ENCODE results near the gene CYP20A1.
A peak's percentile ranks its signal among the peaks of the same experiment; 100 is the strongest.
"Not testable (repeated sequence)": the region's sequence is repeated elsewhere in the genome, so short reads cannot be mapped to it uniquely, and the experiment has no call there.

Gene CYP20A1

GRCh38 chr2:203238704-203239526, at the start of gene CYP20A1:
CYP20A1 (plus strand) TSS chr2:203239018; CDS start chr2:203239063, 45 bp downstream.
- in situ Hi-C loops (cut with HindIII; ENCODE audit: low sequenced_read_pairs): no loop called here
- DNase-seq (ENCODE audit: low read depth, low spot score): peak; percentile 98
- H3K4me3 ChIP-seq (ENCODE audit: low read depth, low read length): peak within 1 kb of the TSS; percentile 82
- TF ChIP-seq CTCF (IDR thresholded peaks at IDR 0.05; ENCODE audit: low read depth, low read length): peak; percentile 48

GRCh38 chr2:203190547-203190946, 48.3 kb upstream of the CYP20A1 start:
- H3K4me3 ChIP-seq (ENCODE audit: low read depth, low read length); DNase-seq (ENCODE audit: low read depth, low spot score); in situ Hi-C loops (cut with HindIII; ENCODE audit: low sequenced_read_pairs): not testable (repeated sequence)

GRCh38 chr2:203191026-203191425, 47.8 kb upstream of the CYP20A1 start:
- H3K4me3 ChIP-seq (ENCODE audit: low read depth, low read length); DNase-seq (ENCODE audit: low read depth, low spot score); in situ Hi-C loops (cut with HindIII; ENCODE audit: low sequenced_read_pairs): not testable (repeated sequence)

GRCh38 chr2:203191961-203192360, 46.9 kb upstream of the CYP20A1 start:
- no peak overlapping the region for H3K4me3 ChIP-seq (ENCODE audit: low read depth, low read length)
- TF ChIP-seq CTCF (IDR thresholded peaks at IDR 0.05; ENCODE audit: low read depth, low read length): no peak

GRCh38 chr2:203195331-203196036, 43.3 kb upstream of the CYP20A1 start:
- DNase-seq (ENCODE audit: low read depth, low spot score): no peak
- TF ChIP-seq CTCF (IDR thresholded peaks at IDR 0.05; ENCODE audit: low read depth, low read length): no peak
- in situ Hi-C loops (cut with HindIII; ENCODE audit: low sequenced_read_pairs): no loop called here
- H3K4me3 ChIP-seq (ENCODE audit: low read depth, low read length): no peak overlapping the region

More at GRCh38 chr2:203191961-203192360, 46.9 kb upstream of the CYP20A1 start:
- DNase-seq (ENCODE audit: low read depth, low spot score): no peak
- in situ Hi-C loops (cut with HindIII; ENCODE audit: low sequenced_read_pairs): no loop called here

- no peak for TF ChIP-seq CTCF (IDR thresholded peaks at IDR 0.05; ENCODE audit: low read depth, low read length)
- no peak overlapping the region for H3K4me3 ChIP-seq (ENCODE audit: low read depth, low read length)
- no peak for DNase-seq (ENCODE audit: low read depth, low spot score)
- in situ Hi-C loops (cut with HindIII; ENCODE audit: low sequenced_read_pairs): no loop called here
Observed at GRCh38 chr2:203200866-203201265, 38.0 kb upstream of the CYP20A1 start.

GRCh38 chr2:203201426-203201825, 37.4 kb upstream of the CYP20A1 start:
- in situ Hi-C loops (cut with HindIII; ENCODE audit: low sequenced_read_pairs): no loop called here

More at GRCh38 chr2:203201426-203201825, 37.4 kb upstream of the CYP20A1 start:
- no peak for DNase-seq (ENCODE audit: low read depth, low spot score)
- no peak for TF ChIP-seq CTCF (IDR thresholded peaks at IDR 0.05; ENCODE audit: low read depth, low read length)
- no peak overlapping the region for H3K4me3 ChIP-seq (ENCODE audit: low read depth, low read length)
